Tibial nerve (tissue), 4 donors: ENCODE measurements around the gene ABI1. TPM values are rescaled to one million over a fixed set of nuclear protein-coding genes. Genes with fewer than 3 reads are reported as not detected.
"Not testable (repeated sequence)": the region's sequence is repeated elsewhere in the genome, so short reads cannot be mapped to it uniquely, and the experiment has no call there.

Experiments
- DNase-seq, 2 donors: peaks; one replicate each; pipeline ENCODE4 v3.0.0-alpha.2; 2019; ENCODE audit warnings: low spot score in 2 of 2
- H3K27ac ChIP-seq, 4 donors: fragments of 200-600 bp; sonication (generic) in 3 of 4; one replicate each; pipeline ENCODE4 v1.5.1; 2017 to 2019; ENCODE audit warnings: mild to moderate bottlenecking in 1 of 4
- H3K27me3 ChIP-seq, 2 donors: fragments of 200-600 bp; sonication (generic) in 1 of 2; one replicate each; pipeline versions ENCODE4 v1.5.1 to v1.6.0; 2017 to 2019
- H3K36me3 ChIP-seq, 3 donors: fragments of 200-600 bp; sonication (generic); one replicate each; pipeline ENCODE4 v1.5.1; 2018 to 2019
- H3K4me1 ChIP-seq, 4 donors: fragments of 200-600 bp; sonication (generic) in 3 of 4; one replicate each; pipeline ENCODE4 v1.5.1; 2017 to 2019
- H3K4me3 ChIP-seq, 4 donors: fragments of 200-600 bp; sonication (generic) in 3 of 4; one replicate each; pipeline ENCODE4 v1.5.1; 2017 to 2019; ENCODE audit warnings: mild to moderate bottlenecking in 1 of 4, moderate library complexity in 1 of 4
- H3K9me3 ChIP-seq, 4 donors: fragments of 200-600 bp; sonication (generic) in 3 of 4; one replicate each; pipeline ENCODE4 v1.5.1; 2017 to 2019
- EP300 ChIP-seq, 2 donors: sonication (generic); formaldehyde crosslinking; IDR thresholded peaks; one replicate each; pipeline ENCODE4 v1.6.1; 2017; ENCODE audit warnings: antibody characterized with exemption in 2 of 2, mild to moderate bottlenecking in 1 of 2
- POLR2A ChIP-seq, 2 donors: fragments of 450-650 bp; IDR thresholded peaks; one replicate each; pipeline ENCODE4 v1.6.1; 2017; ENCODE audit warnings: antibody characterized with exemption in 2 of 2, mild to moderate bottlenecking in 2 of 2, moderate library complexity in 2 of 2
- WGBS, 2 donors: methylation state at CpG; one replicate each; pipeline ENCODE4 v1.1.5; 2018; 5-methylcytosine and 5-hydroxymethylcytosine counted together
- total RNA-seq, 4 donors: library from RNA; depleted of rRNA; stranded (reverse); fragments of >200 nt; gene quantifications; one replicate each; pipeline ENCODE4 v1.1.0, GENCODE V29; 2016
- TF ChIP-seq, protein P1 (sequence below), 5 experiments: fragments of 200-600 bp in 3 of 5; fragments of 450-650 bp in 2 of 5; sonication (generic) in 3 of 5; IDR thresholded peaks; one replicate each; pipeline ENCODE4 v1.5.1; 2016 to 2019; ENCODE audit warnings: antibody characterized with exemption in 5 of 5, mild to moderate bottlenecking in 3 of 5, moderate library complexity in 2 of 5

ABI1 gene
- total RNA-seq, 4 donors from 2014 or later, result 25.9 to 32.1 (median 29.9) TPM

- no peaks in the 10 kb centered on the region for H3K36me3 ChIP-seq
These were observed 70.3 kb downstream of the ABI1 start for GRCh38 chr10:26790221-26790995.

GRCh38 chr10:26789779-26790178, 71.0 kb downstream of the ABI1 start:
- WGBS, 2 donors, result 98 to 99% methylated on average over 2 of the region's 2 CpGs
- not testable (repeated sequence) for DNase-seq, H3K9me3 ChIP-seq, H3K27me3 ChIP-seq, H3K36me3 ChIP-seq, H3K27ac ChIP-seq, H3K4me3 ChIP-seq
- H3K4me1 ChIP-seq, result peaks cover 0 to 13% (median 5%) of the 10 kb centered on the region in 4 donors

More at GRCh38 chr10:26790221-26790995, 70.3 kb downstream of the ABI1 start:
- H3K4me1 ChIP-seq, result peaks cover 0 to 13% (median 5%) of the 10 kb centered on the region in 4 donors
- H3K9me3 ChIP-seq, result peaks cover 0 to 7% (median 0%) of the 10 kb centered on the region in 4 donors
- no peak overlapping the region for H3K27ac ChIP-seq
- no peak for TF ChIP-seq POLR2A (IDR thresholded peaks at IDR 0.05)
- TF ChIP-seq, protein P1, sequence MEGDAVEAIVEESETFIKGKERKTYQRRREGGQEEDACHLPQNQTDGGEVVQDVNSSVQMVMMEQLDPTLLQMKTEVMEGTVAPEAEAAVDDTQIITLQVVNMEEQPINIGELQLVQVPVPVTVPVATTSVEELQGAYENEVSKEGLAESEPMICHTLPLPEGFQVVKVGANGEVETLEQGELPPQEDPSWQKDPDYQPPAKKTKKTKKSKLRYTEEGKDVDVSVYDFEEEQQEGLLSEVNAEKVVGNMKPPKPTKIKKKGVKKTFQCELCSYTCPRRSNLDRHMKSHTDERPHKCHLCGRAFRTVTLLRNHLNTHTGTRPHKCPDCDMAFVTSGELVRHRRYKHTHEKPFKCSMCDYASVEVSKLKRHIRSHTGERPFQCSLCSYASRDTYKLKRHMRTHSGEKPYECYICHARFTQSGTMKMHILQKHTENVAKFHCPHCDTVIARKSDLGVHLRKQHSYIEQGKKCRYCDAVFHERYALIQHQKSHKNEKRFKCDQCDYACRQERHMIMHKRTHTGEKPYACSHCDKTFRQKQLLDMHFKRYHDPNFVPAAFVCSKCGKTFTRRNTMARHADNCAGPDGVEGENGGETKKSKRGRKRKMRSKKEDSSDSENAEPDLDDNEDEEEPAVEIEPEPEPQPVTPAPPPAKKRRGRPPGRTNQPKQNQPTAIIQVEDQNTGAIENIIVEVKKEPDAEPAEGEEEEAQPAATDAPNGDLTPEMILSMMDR (IDR thresholded peaks at IDR 0.05), result no peak
- TF ChIP-seq EP300 (IDR thresholded peaks at IDR 0.05), result no peak
- H3K4me3 ChIP-seq, result no peak overlapping the region
- DNase-seq, result no peak
- 89 to 91% methylated on average over 4 of the region's 4 CpGs for WGBS, 2 donors
- H3K27me3 ChIP-seq, result no peaks in the 10 kb centered on the region

GRCh38 chr10:26787362-26787761, 73.4 kb downstream of the ABI1 start:
- H3K4me3 ChIP-seq, result no peak overlapping the region

DNA sequence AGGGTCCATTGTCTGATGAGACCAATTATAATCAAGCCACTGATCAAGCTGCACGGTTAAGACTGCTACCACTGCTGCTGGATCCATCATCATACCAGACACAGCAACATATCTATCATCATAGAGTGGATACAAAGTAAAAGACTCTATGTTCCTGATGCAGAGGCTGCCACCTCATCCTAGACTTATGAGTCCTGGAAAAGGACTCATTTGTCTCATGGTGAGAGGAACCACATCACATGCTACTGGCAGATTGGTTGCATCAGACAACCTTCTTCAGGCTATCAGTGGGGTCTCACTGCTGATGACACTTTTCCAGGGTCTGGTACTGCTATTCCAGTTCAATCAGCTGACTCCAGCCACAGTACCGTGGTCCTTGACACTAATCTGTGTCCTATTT, 79.0 kb downstream of the ABI1 start:
- Histone ChIP-seq H3K27ac (no peak overlapping the region), H3K9me3 (no peaks in the 10 kb centered on the region), H3K4me3 (no peak overlapping the region), H3K27me3 (no peaks in the 10 kb centered on the region), H3K4me1 (peaks cover 0 to 15% (median 4%) of the 10 kb centered on the region in 4 donors), H3K36me3 (no peaks in the 10 kb centered on the region)
- 93 to 95% methylated on average over 2 of the region's 2 CpGs for WGBS, 2 donors
- TF ChIP-seq, protein P1 (IDR thresholded peaks at IDR 0.05), result no peak
- TF ChIP-seq EP300 (IDR thresholded peaks at IDR 0.05) (no peak), POLR2A (IDR thresholded peaks at IDR 0.05) (no peak)
- no peak for DNase-seq

More at GRCh38 chr10:26787362-26787761, 73.4 kb downstream of the ABI1 start:
- no peak overlapping the region for H3K27ac ChIP-seq
- TF ChIP-seq, protein P1 (IDR thresholded peaks at IDR 0.05), result no peak
- no peak for TF ChIP-seq POLR2A (IDR thresholded peaks at IDR 0.05)
- no peak for TF ChIP-seq EP300 (IDR thresholded peaks at IDR 0.05)
- no peak for DNase-seq
- no peaks in the 10 kb centered on the region for H3K9me3 ChIP-seq
- H3K27me3 ChIP-seq, result no peaks in the 10 kb centered on the region
- no peaks in the 10 kb centered on the region for H3K4me1 ChIP-seq
- H3K36me3 ChIP-seq, result no peaks in the 10 kb centered on the region
- 90 to 96% methylated on average over 3 of the region's 3 CpGs for WGBS, 2 donors

DNA sequence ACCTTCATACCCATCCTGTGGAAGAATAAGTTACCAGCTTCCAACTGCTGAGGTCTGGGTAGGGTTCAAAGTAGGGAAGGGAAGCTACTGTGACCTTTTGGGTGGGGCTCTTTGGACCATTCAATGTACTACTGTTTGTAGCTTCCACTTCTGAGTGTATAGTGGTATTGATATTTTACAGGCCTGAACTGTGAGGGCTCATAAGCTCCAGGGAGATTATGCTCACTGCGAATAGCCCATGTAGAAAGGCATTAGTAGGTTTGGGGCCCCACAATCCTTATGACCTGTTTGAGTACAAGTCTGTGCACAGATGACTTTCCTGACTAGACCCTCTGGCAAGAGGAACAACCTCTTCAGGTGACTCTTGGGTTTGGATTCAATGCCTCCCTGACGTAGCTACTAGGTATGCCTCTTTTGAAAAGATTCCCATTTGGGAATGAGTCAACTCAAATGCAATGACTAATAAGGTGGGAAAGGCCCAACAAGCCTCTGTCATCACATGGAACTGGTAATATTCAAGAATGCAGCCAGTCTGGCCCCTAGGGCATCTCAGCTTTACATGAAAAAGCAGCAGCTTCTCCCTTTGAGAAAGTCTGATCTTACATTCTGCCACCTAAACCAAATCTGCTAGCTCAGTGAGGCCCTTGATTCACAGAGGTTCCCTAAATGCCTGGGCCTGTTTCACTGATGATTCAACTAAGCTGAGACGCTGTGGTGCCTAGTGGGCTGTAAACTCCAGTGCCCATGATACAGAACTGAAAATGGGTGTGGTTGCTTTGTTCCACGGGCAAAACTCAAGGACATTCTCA, 79.8 kb downstream of the ABI1 start:
- Histone ChIP-seq H3K36me3 (no peaks in the 10 kb centered on the region), H3K4me3 (no peak overlapping the region), H3K9me3 (no peaks in the 10 kb centered on the region), H3K27me3 (no peaks in the 10 kb centered on the region), H3K4me1 (peaks cover 0 to 15% (median 4%) of the 10 kb centered on the region in 4 donors), H3K27ac (no peak overlapping the region)
- TF ChIP-seq, protein P1 (IDR thresholded peaks at IDR 0.05), result no peak
- no peak for TF ChIP-seq EP300 (IDR thresholded peaks at IDR 0.05)
- no peak for TF ChIP-seq POLR2A (IDR thresholded peaks at IDR 0.05)
- 69 to 84% methylated on average over 4 of the region's 4 CpGs for WGBS, 2 donors
- DNase-seq, result no peak
